ENCODE results near the gene TRPM3.

GRCh38 chr9:71003346-71003745 lies 118.1 kb downstream of the TRPM3 start:
- TF ChIP-seq CTCF (IDR thresholded peaks at IDR 0.05), result no peak
- TF ChIP-seq POLR2A (IDR thresholded peaks at IDR 0.05), result no peak

Measured in adrenal gland (tissue), 5 donors.